Renal cortex interstitium (tissue), 11 donors: ENCODE measurements around the gene ATRN. TPM values are rescaled to one million over a fixed set of nuclear protein-coding genes. Genes with fewer than 3 reads are reported as not detected.
"Not testable (repeated sequence)": the region's sequence is repeated elsewhere in the genome, so short reads cannot be mapped to it uniquely, and the experiment has no call there.

Experiments used
- DNase-seq, 11 donors: peaks; one replicate each; pipeline ENCODE4 v3.0.0-alpha.2; 2013; ENCODE audit warnings: low read depth in 9 of 11, low spot score in 4 of 11; ENCODE audit errors: extremely low read depth in 1 of 11
- polyA plus RNA-seq, 3 donors: library from polyadenylated mRNA; unstranded; fragments of 120-200 nt; gene quantifications; one replicate each; pipeline ENCODE4 v1.2.1, GENCODE V29; 2013; ENCODE audit not compliant: insufficient read length in 3 of 3

Gene ATRN
- polyA plus RNA-seq, 3 donors, result 49.6 to 53.7 (median 51.5) TPM

- no peak for DNase-seq
Measured at GRCh38 chr20:3459881-3460307, 10.9 kb upstream of the ATRN start.

GRCh38 chr20:3461211-3461771, 9.5 kb upstream of the ATRN start:
- DNase-seq, result peak in 5 of 11 donors; percentile 29 to 51 (median 36)

DNA sequence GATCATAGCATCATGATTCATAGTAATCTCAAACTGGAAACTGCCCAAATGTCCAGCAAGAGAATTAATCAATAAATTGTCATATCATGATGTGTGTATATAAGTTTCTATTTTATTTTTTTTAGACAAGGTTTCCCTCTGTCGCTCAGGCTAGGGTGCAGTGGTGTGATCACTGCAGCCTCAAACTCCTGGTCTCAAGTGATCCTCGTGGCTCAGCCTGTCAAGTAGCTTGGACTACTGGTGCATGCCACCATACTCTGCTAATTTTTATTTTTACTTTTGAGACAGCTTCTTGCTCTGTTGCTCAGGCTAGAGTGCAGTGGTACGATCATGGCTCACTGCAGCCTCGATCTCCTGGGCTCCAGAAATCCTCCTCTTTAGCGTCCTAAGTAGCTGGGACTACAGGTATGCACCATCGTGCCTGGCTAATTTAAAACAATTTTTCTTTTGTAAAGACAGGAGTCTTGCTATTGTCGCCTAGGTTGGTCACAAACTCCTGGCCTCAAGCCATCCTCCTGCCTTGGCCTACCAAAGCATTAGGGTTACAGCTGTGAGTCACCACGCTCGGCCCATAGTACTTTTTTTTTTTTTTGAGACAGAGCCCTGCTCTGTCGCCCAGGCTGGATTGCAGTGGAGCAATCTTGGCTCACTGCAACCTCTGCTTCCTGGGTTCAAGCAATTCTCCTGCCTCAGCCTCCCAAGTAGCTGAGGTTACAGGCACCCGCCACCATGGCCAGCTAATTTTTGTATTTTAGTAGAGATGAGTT, 8.7 kb upstream of the ATRN start:
- DNase-seq, result no peak

DNA sequence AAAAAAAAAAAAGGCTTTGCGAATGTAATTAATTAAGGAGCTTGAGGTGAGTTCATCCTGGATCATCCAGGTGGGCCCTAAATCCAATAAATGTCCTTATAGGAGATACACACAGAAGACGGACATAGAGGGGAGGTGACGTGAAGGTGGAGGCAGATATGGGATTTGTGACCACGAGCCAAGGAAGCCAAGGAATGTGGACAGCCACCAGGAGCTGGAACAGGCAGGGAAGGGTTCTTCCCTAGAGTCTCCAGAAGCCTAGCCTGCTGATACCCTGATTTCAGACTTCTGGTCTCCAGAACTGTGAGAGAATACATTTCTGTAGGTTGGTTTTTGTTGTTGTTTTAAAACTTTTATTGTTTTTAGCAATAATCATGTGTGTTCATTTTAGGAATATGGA, 6.7 kb upstream of the ATRN start:
- no peak for DNase-seq

- no peak for DNase-seq
Measured at GRCh38 chr20:3465301-3465700, 5.5 kb upstream of the ATRN start.

- DNase-seq, result no peak
Measured at GRCh38 chr20:3470208-3470626, 601 bp upstream of the ATRN start.

DNA sequence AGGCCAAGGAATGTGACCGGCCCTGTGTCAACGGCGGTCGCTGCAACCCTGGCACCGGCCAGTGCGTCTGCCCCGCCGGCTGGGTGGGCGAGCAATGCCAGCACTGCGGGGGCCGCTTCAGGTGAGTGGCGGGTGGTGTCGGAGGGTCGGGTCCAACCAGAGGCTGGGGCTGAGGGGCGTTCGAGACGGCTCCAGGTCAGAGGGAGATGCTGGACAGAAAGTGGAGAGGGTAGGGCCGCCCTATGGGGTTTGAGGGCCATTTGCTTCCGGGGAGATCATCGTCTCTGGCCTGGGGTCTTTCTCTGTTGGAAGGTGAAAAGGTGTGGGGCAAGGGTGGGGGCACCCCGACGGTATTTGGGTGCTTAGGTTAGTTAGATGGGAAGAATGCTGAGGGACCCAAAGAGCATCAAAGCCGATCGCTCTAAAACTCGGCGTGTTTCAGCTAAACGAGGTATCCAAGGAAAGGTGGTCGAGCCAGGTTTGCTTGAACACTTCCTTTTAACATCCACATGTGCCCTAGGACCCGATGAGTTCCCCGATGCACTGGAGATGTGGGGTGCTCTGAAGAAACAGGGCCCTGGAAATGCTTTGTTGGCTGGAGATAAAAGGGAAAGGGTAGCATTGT, 691 bp downstream of the ATRN start:
- no peak for DNase-seq

DNA sequence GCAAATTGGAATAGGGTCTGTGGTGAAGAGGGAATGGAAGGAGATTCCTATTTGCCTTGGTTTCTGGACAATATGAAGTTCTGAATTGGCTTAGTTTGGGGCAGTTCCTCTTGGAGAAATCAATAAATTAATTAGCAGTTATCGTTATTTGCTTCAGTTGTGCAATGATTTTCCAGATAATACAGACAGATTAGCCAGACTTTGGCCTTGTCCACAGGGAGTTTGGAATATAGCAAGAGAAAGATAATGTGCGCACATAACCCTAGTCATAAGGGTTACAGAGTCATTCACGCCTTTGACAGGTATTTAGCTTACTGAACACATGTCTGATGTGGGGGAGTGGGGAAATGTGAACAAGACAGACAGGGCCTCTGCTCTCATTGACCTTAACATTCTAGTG, 1.3 kb downstream of the ATRN start:
- no peak for DNase-seq

DNA sequence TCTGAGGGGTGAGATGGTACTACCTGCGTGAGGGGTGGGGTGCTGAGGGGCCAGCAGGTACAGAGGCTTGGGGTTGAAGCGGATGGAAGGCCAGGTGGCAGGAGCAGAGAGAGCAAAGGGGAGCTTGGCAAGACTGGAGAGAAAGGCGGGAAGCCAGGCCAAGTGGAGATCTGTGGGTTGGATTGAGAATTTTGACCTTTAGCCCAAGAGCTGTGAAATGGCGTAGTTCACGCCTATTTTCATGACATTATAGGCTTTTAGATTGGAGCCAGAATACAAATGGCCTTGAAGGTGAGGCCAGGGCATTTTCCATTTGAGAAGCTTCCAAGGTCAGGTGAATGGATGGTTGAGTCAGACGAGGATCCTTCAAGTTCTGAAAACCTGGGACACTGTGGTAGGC, 2.5 kb downstream of the ATRN start:
- no peak for DNase-seq

- no peak for DNase-seq
Measured at GRCh38 chr20:3473944-3474343, 3.1 kb downstream of the ATRN start.

- not testable (repeated sequence) for DNase-seq
Measured at GRCh38 chr20:3477003-3477860, 6.4 kb downstream of the ATRN start.

GRCh38 chr20:3477861-3478544, 7.2 kb downstream of the ATRN start:
- no peak for DNase-seq

DNA sequence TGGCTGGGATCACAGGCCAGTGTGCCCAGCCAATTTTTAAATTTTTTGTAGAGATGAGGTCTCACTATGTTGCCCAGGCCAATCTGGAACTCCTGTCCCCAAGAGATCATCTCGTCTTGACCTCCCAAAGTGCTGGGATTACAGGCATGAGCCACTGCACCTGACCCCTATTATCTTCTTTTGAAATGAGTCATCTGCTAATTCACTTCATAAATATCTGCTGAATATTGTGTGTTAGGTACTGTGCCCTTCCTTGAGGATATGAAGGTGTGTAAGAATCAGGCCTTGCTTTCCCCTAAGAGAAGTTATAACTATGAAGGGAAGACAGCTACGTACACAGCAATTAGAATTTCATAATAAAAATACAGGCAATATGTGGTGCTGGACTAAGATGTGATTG, 8.2 kb downstream of the ATRN start:
- DNase-seq, result no peak

DNA sequence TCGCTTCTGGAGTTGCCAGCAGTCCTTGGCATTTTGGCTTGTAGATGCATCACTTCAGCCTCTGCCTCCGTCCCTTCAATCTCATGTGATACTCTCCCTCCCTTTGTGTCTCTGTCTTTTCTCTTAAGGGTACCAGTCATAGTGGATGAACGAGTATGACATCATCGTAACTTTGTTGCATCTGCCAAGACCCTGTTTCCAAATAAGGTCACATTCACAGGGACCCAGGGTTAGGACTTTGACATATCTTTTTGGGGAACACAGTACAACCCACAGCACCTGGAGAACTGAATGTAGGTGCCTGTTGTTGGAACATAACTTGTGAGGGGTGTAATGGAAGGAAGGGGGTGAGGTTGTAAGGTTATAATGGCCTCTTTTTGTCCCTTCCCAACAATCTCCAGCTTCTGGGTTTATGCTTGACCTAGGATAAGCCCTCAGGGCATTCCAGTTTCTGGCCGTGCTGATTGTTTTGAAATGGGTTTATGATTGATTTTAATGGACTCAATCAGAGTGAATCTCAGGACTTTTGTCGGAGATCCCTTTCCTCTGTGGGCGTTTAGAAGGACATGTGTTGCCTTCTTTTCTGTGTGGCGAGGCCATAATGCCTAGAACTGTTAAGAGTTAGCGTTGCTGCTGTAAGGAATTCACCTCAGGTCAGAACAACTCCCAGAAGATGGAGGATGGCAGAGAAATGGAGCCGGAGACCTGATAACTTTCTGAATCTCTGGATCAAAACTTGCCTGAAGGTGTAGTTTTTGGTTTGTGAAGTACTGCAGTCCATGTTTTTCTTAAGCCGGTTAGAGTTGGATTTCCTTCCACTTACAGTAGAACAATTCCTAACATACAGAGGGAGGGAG, 9.2 kb downstream of the ATRN start:
- no peak for DNase-seq

- no peak for DNase-seq
Measured at GRCh38 chr20:3483309-3483708, 12.5 kb downstream of the ATRN start.

- DNase-seq, result no peak
Measured at GRCh38 chr20:3483784-3484183, 13.0 kb downstream of the ATRN start.

DNA sequence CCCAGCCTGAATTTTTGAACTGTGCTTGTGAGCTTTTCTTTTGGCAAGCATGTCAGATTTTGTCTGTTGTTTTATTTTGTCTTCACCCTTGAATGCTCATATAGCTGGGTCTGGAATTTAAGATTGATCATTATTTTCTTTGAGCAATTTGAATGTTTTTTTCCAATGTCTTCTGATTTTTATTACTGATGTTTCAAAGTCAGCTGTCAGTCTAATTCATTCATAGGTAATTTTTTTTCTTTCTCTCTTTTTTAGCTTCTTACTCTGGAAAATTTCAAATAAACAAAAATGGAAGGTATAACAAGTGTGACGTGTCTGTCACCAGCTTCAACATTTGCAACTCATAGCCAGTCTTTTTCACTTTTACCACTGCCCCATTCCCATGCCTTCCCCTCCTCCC, 15.1 kb downstream of the ATRN start:
- no peak for DNase-seq

DNA sequence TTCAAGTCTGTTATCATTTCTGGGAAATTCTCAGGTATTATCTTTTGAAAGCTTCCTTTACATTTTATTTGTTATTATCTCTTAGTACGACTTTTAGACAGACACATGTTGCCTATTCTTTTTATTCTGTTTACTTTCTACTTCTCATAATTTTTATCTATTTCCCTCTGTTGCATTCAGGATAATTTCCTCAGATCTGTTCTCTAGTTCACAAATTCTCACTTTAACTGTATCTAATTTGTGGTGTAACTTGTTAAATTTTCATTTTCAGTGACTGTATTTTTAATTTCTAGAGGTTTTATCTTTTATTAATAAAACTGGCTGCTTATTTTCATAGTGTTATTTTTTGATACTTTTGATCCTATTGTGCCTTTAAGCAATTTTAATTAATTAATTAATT, 16.0 kb downstream of the ATRN start:
- DNase-seq, result no peak
